ENCODE measurements around the gene AOPEP. TPM values are rescaled to one million over a fixed set of nuclear protein-coding genes. Genes with fewer than 3 reads are reported as not detected.

Gene AOPEP
- total RNA-seq, 1 experiment from 2014 or later: 15.0 TPM

- no peak overlapping the region for H3K9ac ChIP-seq (ENCODE audit: extremely low read depth, insufficient read length, low read length)
- no peak for TF ChIP-seq CTCF (conservative IDR thresholded peaks at IDR 0.05)
- Mint-ChIP-seq H3K27ac (no peak overlapping the region), H3K9me3 (no peaks in the 10 kb centered on the region; a peak in 1 of 5 replicates), H3K27me3 (ENCODE audit: low read depth) (no peaks in the 10 kb centered on the region), H3K36me3 (ENCODE audit: insufficient read depth in 1 of 3, low read depth in 3 of 3) (no peaks in the 10 kb centered on the region; a peak in 1 of 7 replicates), H3K4me3 (no peak overlapping the region), H3K4me1 (peaks cover 12 to 17% of the 10 kb centered on the region in 2 experiments)
- no peak overlapping the region for H3K27ac ChIP-seq (ENCODE audit: insufficient read length, low read depth, low read length)
- H3K18ac ChIP-seq (ENCODE audit: insufficient read length, low read depth, low read length): no peak overlapping the region
- H3T11ph ChIP-seq (ENCODE audit: low read length): no peak overlapping the region
- no CpG with 5 or more reads among the region's 1 CpG for WGBS (ENCODE audit: extremely low coverage, insufficient read length, low lambda C conversion rate)
- no peak overlapping the region for H2BK12ac ChIP-seq (ENCODE audit: insufficient read length, low read depth, low read length)
- H4K91ac ChIP-seq (ENCODE audit: insufficient read length, low read depth, low read length): no peak overlapping the region
- no peak overlapping the region for H4K5ac ChIP-seq (ENCODE audit: insufficient read length, low read depth, low read length)
- no peak overlapping the region for H2AK5ac ChIP-seq (ENCODE audit: insufficient read length, low read length)
- no peak overlapping the region for H2BK15ac ChIP-seq (ENCODE audit: low read depth, low read length)
- H3K14ac ChIP-seq (ENCODE audit: insufficient read depth, low read length): no peak overlapping the region
- no peak overlapping the region for H3K4ac ChIP-seq (ENCODE audit: low read depth, low read length)
- H4K8ac ChIP-seq (replicated peaks; ENCODE audit: insufficient read length, low read depth, low read length): no peak overlapping the region
- no peaks in the 10 kb centered on the region for H3K23me2 ChIP-seq (ENCODE audit: insufficient read length, low read depth, low read length, poor library complexity, severe bottlenecking)
- no peak overlapping the region for H2BK120ac ChIP-seq (ENCODE audit: low read depth, low read length, poor library complexity, severe bottlenecking)
- no peak overlapping the region for H3K56ac ChIP-seq (ENCODE audit: insufficient read length, low read depth, low read length)
- H3K4me1 ChIP-seq (ENCODE audit: insufficient read depth, low read length): 0 out of 2 replicates have a peak, but pooled peaks cover 4% of the 10 kb centered on the region
- H3K23ac ChIP-seq (ENCODE audit: insufficient read length, low read depth, low read length): no peak overlapping the region
- H3K9me3 ChIP-seq (ENCODE audit: control insufficient read depth, low read depth, low read length): no peaks in the 10 kb centered on the region
- H4K20me1 ChIP-seq (ENCODE audit: control insufficient read depth, insufficient read depth, insufficient read length): no peaks in the 10 kb centered on the region
- no peaks in the 10 kb centered on the region for H3K27me3 ChIP-seq (ENCODE audit: insufficient read depth, low read length)
- H2AFZ ChIP-seq (ENCODE audit: low read length): no peak overlapping the region
- H3K4me2 ChIP-seq (ENCODE audit: insufficient read depth, insufficient read length, low read length): no peak overlapping the region
- no peak overlapping the region for H2BK20ac ChIP-seq (ENCODE audit: low read depth, low read length, poor library complexity, severe bottlenecking)
- H3K79me2 ChIP-seq (ENCODE audit: insufficient read depth, low read length): no peaks in the 10 kb centered on the region
- no peaks in the 10 kb centered on the region for H3K79me1 ChIP-seq (ENCODE audit: insufficient read depth, low read depth, low read length, poor library complexity, severe bottlenecking)
- DNase-seq: no peak
- no peak overlapping the region for H2BK5ac ChIP-seq (ENCODE audit: insufficient read length, low read length)
Measured at GRCh38 chr9:94881023-94881422, 154.5 kb downstream of the AOPEP start.
